ENCODE results near the gene PRAMEF1. TPM values are rescaled to one million over a fixed set of nuclear protein-coding genes. Genes with fewer than 3 reads are reported as not detected.

PRAMEF1 gene, protein sequence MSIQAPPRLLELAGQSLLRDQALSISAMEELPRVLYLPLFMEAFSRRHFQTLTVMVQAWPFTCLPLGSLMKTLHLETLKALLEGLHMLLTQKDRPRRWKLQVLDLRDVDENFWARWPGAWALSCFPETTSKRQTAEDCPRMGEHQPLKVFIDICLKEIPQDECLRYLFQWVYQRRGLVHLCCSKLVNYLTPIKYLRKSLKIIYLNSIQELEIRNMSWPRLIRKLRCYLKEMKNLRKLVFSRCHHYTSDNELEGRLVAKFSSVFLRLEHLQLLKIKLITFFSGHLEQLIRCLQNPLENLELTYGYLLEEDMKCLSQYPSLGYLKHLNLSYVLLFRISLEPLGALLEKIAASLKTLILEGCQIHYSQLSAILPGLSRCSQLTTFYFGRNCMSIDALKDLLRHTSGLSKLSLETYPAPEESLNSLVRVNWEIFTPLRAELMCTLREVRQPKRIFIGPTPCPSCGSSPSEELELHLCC
- not detected in 2 replicates for total RNA-seq (2014; rRNA removed; shearing (Covaris generic))

GRCh38 chr1:12791097-12791496 lies at the start of gene PRAMEF1:
PRAMEF1 (plus strand) TSS chr1:12791397; CDS start chr1:12793228, 1,831 bp downstream.

DNA sequence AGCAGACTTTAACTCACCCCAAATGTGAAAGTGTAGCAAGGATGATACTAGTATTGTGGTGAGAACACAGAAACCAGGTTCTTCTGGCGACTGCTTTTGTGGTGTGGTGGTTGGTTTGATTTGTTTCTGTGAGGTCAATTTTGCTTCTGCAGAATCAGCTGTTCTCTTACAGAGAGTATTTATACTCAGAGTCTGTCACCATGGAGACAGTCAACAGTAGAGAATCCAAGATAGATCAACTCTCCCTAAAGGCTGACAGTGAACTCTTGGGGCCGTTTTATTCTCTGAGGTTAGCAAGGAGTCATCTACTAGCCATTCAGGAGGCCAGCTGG lies 45.2 kb upstream of the PRAMEF1 start, which contains the start of gene CFAP107:
Gene CFAP107, plus strand, starts transcription at position 209 of the 332 bp plus-strand sequence. CDS start 231 bp downstream, outside the sequence.

DNA sequence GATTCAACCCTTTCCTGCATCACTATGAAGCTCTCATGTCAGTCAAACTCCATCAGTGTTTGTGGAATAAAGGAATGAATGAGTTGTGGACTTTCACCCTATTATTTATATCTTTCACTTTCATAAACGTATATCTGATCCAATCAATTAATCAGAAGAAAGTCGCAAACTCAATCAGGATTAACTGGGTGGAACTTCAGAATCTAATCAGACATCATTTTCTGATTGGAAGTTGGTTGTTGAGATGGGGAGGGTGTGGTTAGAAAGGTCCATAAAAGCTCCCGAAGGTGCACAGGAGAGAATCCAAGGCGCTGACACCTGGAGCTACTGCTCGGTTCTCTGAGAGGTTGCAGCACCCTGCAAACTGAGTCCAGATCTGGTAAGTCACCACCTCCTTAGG lies 17.8 kb upstream of the PRAMEF1 start, which contains the start of gene PRAMEF12:
Gene PRAMEF12, plus strand, starts transcription at position 301 of the 400 bp plus-strand sequence. CDS start 1,130 bp downstream, outside the sequence.

GRCh38 chr1:12831310-12831709 lies 40.1 kb downstream of the PRAMEF1 start, which contains the start of gene PRAMEF11:
PRAMEF11 (minus strand) TSS chr1:12831410; CDS start chr1:12828789, 2,621 bp downstream.

Other genes with a start within 250 kb of the PRAMEF1 start
- gene DHRS3, start 173.2 kb upstream of the PRAMEF1 start, total RNA-seq (2014; rRNA removed; shearing (Covaris generic)): 143 TPM in 2 replicates
- gene AADACL4, start 147.3 kb upstream of the PRAMEF1 start, total RNA-seq (2014; rRNA removed; shearing (Covaris generic)): not detected in 2 replicates
- not detected in 2 replicates for gene AADACL3, start 75.3 kb upstream of the PRAMEF1 start, total RNA-seq (2014; rRNA removed; shearing (Covaris generic))
- not detected in 2 replicates for gene CFAP107, start 45.2 kb upstream of the PRAMEF1 start, total RNA-seq (2014; rRNA removed; shearing (Covaris generic))
- gene PRAMEF12, start 17.7 kb upstream of the PRAMEF1 start, total RNA-seq (2014; rRNA removed; shearing (Covaris generic)): not detected in 2 replicates
- not detected in 2 replicates for gene PRAMEF11, start 40.0 kb downstream of the PRAMEF1 start, total RNA-seq (2014; rRNA removed; shearing (Covaris generic))
- gene HNRNPCL1, start 57.3 kb downstream of the PRAMEF1 start, total RNA-seq (2014; rRNA removed; shearing (Covaris generic)): not detected in 2 replicates
- not detected in 2 replicates for gene PRAMEF2, start 65.7 kb downstream of the PRAMEF1 start, total RNA-seq (2014; rRNA removed; shearing (Covaris generic))
- 0.11 TPM in 1 of 2 replicates, not detected in the other for gene PRAMEF4, start 94.8 kb downstream of the PRAMEF1 start, total RNA-seq (2014; rRNA removed; shearing (Covaris generic))
- not detected in 2 replicates for gene PRAMEF10, start 106.9 kb downstream of the PRAMEF1 start, total RNA-seq (2014; rRNA removed; shearing (Covaris generic))
- not detected in 2 replicates for gene PRAMEF7, start 125.2 kb downstream of the PRAMEF1 start, total RNA-seq (2014; rRNA removed; shearing (Covaris generic))
- not detected in 2 replicates for gene PRAMEF6, start 156.2 kb downstream of the PRAMEF1 start, total RNA-seq (2014; rRNA removed; shearing (Covaris generic))